Upper lobe of right lung (tissue), 1 donor: ENCODE results near the gene CFL2. TPM values are rescaled to one million over a fixed set of nuclear protein-coding genes. Genes with fewer than 3 reads are reported as not detected.

Source experiments
- ATAC-seq: fragments of 200-7000 bp; cut with Tn5 transposase; one replicate; pipeline ENCODE4 v1.9.1; 2020; ENCODE audit warnings: mild to moderate bottlenecking, moderate library complexity
- DNase-seq: peaks from one replicate; pipeline ENCODE4 v3.0.0-alpha.2; 2020
- H3K27ac ChIP-seq: fragments of 200-600 bp; one replicate; pipeline ENCODE4 v1.8.0; 2022
- H3K27me3 ChIP-seq: fragments of 200-600 bp; one replicate; pipeline ENCODE4 v1.8.0; 2022; ENCODE audit warnings: mild to moderate bottlenecking
- H3K36me3 ChIP-seq: fragments of 200-600 bp; one replicate; pipeline ENCODE4 v1.8.0; 2022
- H3K4me1 ChIP-seq: fragments of 200-600 bp; one replicate; pipeline ENCODE4 v1.8.0; 2022
- H3K4me3 ChIP-seq: fragments of 200-600 bp; one replicate; pipeline ENCODE4 v1.8.0; 2022; ENCODE audit warnings: mild to moderate bottlenecking
- H3K9me3 ChIP-seq: fragments of 200-600 bp; one replicate; pipeline ENCODE4 v1.8.0; 2022
- CTCF ChIP-seq: fragments of 200-600 bp; IDR thresholded peaks from one replicate; pipeline ENCODE4 v1.8.0; 2022; ENCODE audit warnings: antibody characterized with exemption
- intact Hi-C: fragments of 100-400 bp; cut with DNase I; formaldehyde crosslinking; loops from one replicate; pipeline ENCODE4 v1.11.0; 2022
- total RNA-seq: library from RNA; stranded (reverse); fragmentation: NEBNext Ultra II Directional; extraction: Animal tissue kit (Norgen Biotek cat#: 25700); gene quantifications from one replicate; pipeline ENCODE4 v1.2.1, GENCODE V29; 2021
- donor health status: DM: no; HTN: yes; CAD: no; lungs with severe emphysema.

The CFL2 gene
- total RNA-seq, 1 donor from 2014 or later = 56.5 TPM

DNA sequence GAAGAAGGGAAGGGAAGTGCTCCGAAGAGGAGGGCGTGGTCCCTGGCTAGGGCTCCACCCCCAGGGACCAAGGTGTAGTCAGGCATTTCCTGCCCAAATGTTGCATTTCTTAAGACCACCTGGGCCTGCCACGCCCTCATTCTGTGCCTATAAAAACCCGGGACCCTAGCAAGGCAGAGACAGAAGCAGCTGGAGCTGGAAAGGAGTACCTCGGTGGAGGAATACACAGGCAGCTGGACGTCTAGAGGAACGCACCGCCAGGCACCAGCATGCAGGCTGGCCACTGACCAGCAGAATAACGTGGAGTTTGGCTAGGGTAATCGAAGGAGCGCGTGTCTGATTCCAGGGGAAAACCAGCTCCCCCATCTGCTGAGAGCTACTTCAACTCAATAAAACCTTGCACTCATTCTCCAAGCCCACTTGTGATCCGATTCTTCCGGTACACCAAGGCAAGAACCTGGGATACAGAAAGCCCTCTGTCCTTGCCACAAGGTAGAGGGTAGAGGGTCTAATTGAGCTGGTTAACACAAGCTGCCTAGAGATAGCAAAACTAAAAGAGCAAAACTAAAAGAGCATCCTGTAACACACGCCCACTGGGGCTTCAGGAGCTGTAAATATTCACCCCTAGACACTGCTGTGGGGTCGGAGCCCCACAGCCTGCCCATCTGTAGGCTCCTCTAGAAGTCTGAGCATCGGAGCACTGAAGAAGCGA lies 21.0 kb downstream of the CFL2 start:
- Histone ChIP-seq H3K9me3 (no peaks in the 10 kb centered on the region), H3K27ac (no peak overlapping the region), H3K36me3 (no peaks in the 10 kb centered on the region), H3K27me3 (no peaks in the 10 kb centered on the region), H3K4me1 (no peaks in the 10 kb centered on the region), H3K4me3 (peak overlapping the region; percentile 36)
- no peak for TF ChIP-seq CTCF
- DNase-seq (peak; percentile 69), ATAC-seq (peak; percentile 91)
- intact Hi-C loops = no loop called here

DNA sequence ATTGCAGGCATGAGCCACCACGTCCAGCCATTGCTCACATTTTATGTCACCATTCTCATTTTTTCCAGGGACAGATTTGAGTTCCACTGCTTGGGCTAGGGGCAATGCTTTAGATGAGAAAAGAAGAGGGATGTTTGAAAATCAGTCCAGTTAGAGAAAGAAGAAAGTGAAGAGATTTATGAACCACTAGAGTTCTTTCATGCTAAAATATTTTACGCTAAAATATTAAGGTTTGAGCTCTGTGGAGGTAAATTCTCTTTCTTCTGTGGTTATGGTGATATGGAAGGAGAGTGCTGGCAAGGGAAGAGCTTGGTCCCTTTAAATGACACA lies 21.5 kb downstream of the CFL2 start:
- H3K27ac ChIP-seq = no peak overlapping the region
- no peaks in the 10 kb centered on the region for H3K9me3 ChIP-seq
- intact Hi-C loops = no loop called here
- H3K27me3 ChIP-seq = no peaks in the 10 kb centered on the region
- H3K4me3 ChIP-seq = peak overlapping the region; percentile 36
- no peaks in the 10 kb centered on the region for H3K36me3 ChIP-seq
- H3K4me1 ChIP-seq = no peaks in the 10 kb centered on the region
- DNase-seq (no peak), ATAC-seq (no peak)
- no peak for TF ChIP-seq CTCF

GRCh38 chr14:34692348-34692747 lies 22.0 kb downstream of the CFL2 start:
- intact Hi-C loops = no loop called here
- Histone ChIP-seq H3K36me3 (no peaks in the 10 kb centered on the region), H3K27me3 (no peaks in the 10 kb centered on the region), H3K27ac (no peak overlapping the region), H3K4me1 (no peaks in the 10 kb centered on the region), H3K9me3 (no peaks in the 10 kb centered on the region), H3K4me3 (no peak overlapping the region)
- TF ChIP-seq CTCF = no peak
- DNase-seq (no peak), ATAC-seq (no peak)

DNA sequence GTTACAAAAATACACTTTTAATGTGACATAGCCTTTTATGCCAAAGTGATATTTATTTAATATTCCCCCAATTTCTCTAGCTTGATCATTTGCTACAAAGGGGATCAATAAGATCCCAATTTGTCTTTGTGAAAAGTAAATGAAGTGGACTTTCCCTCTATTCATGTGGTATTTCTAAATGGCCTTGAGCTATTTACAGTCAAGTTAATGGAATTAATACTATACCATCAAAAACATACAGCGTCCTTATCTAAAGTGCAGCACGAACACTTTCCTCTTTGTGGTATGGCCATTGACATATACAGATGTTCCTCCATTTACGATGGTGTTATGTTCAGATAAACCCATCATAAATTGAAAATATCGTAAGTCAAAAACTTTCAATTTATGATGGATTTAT lies 23.2 kb downstream of the CFL2 start:
- Histone ChIP-seq H3K36me3 (no peaks in the 10 kb centered on the region), H3K27ac (no peak overlapping the region), H3K4me1 (no peaks in the 10 kb centered on the region), H3K27me3 (no peaks in the 10 kb centered on the region), H3K4me3 (no peak overlapping the region), H3K9me3 (no peaks in the 10 kb centered on the region)
- no peak for DNase-seq
- intact Hi-C loops = no loop called here
- no peak for TF ChIP-seq CTCF
- no peak for ATAC-seq

DNA sequence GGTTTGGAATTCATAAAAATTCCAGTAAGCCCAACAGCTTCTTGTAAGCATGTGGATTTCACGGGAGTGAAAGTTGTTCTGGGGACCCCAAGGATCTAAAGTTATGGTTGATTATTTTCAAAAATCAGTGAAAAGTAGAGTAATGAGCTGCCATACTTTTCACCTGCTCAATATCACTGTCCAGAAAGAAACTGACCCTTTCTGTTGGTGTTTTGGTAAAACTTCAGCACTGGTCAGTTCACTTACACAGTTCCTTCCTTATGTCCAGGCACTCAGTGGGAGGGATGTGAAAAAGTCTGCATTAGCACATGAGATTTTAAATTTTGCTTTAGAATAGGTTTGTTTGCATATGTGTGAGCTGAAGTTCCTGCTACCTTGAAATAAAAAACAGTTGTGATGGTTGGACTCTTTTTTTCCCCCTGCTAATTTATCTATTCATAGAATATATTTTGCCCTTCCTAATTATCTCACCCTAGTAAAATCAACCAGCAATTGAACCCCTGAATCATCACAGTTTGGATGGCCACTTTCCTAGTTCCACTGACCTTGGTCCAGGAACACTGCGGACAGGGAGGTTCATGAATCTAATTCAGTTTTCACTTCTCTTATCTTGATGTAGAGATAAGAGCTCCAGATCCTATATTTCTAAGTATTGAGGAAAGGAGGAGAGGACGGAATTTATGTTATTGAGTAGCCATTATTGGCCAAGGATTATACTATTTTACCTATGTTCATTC lies 25.8 kb downstream of the CFL2 start:
- no peaks in the 10 kb centered on the region for H3K27me3 ChIP-seq
- DNase-seq (no peak), ATAC-seq (no peak)
- H3K4me3 ChIP-seq = no peak overlapping the region
- H3K36me3 ChIP-seq = no peaks in the 10 kb centered on the region
- no peak for TF ChIP-seq CTCF
- no peaks in the 10 kb centered on the region for H3K9me3 ChIP-seq
- intact Hi-C loops = no loop called here
- H3K4me1 ChIP-seq = no peaks in the 10 kb centered on the region
- H3K27ac ChIP-seq = no peak overlapping the region
